Embryonic facial prominence (tissue), 1 donor: ENCODE data around the gene POSTN.

Source experiments
- DNase-seq: peaks from one replicate; pipeline ENCODE4 v3.0.0-alpha.2; 2016; ENCODE audit errors: extremely low spot score

Gene POSTN

DNA sequence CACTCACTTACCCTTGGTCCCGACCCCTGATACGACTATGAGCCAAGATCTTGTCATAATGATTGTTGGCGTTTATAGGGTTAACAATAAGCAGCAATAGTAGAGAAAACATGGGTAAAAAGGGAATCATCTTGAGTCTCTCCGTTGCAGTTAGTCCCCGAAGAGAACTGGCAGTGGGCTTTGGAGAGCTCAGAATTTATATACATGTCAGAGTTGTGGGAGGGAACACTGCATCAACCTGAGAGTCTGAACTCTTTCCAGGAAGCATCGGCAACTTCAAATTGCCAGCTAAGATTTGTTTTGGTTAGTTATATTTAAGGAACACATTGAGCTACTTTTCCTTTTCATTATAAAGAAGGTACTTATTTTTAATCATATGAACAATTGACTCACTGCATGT is at the start of gene POSTN:
Gene POSTN, minus strand, starts transcription at position 172 of the 400 bp plus-strand sequence. Its CDS starts 42 bp downstream, at position 130.
- DNase-seq, result peak; percentile 82

DNA sequence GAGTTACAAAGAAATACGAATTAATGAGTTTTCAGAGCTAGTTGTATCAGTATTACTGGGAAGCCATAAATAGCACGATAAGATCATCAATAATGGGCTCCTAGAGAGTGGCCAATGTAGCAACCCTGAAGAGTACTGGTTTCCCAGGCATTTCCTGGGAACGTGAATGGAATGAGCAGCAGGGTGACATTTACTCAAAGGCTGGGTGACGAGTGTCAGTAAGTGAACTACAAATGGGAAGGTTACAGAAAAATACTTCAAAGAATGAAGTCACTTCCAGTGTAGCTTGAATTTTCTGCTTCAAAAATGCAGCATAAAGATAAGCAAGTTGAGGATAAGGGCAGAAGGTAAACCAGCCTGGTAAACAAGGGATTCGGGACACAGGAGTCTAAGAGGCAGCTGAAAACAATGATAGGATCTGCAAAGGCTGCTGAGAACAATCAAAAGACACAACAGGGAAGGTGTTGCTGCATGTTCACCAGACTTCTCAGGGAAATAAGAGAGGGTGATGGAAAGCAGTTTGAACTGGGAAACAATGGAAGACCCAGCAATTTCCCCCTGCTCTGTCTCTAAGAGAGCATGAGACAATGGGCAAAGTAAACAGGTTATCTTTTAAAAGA is 48.6 kb upstream of the POSTN start:
- no peak for DNase-seq

GRCh38 chr13:37646531-37646930 is 48.0 kb upstream of the POSTN start:
- no peak for DNase-seq

- no peak for DNase-seq
These were observed 46.7 kb upstream of the POSTN start for GRCh38 chr13:37645181-37645740.

DNA sequence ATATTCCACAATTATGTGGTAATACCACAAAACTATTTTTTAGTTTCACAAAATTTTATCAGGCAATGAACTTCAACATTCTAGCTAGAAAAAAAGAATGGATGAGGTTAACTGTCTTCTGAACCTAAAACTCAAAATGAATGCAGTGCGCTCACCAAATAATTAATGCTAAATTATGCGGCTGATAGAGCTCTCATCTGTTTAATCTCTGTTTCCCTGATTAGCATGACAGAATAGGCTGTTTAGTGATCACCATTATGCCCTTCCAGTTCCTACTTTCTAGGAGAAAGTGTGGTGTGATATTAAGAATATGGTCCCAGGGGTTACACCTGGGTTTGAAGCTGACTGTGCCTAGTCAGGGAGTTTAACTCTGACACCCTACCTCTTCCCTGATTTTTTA is 42.8 kb upstream of the POSTN start:
- DNase-seq, result no peak

DNA sequence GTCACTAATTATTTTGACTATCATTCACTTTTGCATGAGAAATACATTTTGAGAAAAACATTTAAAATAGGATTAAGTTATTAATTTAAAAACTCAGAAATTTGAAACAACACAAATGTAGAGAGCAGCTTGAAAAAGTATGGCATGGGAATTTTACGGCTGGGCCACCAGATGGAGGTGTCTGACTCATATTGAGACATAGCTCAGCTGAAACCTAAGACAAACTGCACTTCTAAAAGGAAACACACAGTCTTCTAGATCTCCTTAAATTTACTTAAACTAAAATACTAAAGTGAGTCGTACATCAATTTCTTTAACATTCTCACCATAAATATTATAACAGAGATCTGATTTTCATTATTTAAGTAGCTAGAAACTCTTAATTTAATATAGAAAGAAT is 41.9 kb upstream of the POSTN start:
- peak; percentile 18 for DNase-seq

DNA sequence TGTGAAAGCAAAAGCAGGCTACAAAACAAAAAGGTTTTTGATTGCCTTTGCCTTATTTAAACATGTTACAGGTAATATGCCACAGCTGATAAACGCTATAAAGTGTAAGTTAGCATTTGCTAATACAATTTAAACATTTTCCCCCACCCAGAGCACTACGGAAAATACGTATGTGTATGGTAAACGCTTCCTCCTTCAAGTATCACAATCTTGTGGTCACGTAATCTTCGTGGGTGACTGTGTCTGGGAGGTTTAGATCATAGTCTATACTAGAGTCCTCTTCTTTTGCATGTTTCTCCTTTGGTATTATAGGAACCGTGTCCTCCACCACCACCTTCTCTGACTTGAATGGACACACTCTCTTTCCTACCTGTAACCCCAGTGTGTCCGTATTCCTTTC is 38.1 kb upstream of the POSTN start:
- no peak for DNase-seq

DNA sequence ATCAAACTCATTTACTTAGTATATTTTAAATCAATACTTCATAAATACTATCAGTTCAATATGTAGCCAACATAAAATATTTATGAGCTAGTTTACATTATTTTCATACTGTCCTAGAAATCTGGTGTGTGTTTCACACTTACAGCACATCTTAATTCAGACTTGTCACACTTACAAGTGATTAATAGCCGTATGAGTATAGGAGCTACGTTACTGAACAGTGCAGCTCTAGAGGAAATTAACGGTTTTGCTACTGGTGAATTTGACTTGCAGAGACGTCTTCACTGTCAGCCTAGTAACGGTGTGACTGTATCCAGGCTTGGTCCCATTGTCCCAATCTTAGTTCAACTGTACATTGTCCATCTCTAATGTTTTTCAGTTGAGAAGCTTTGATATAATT is 33.7 kb upstream of the POSTN start:
- no peak for DNase-seq

DNA sequence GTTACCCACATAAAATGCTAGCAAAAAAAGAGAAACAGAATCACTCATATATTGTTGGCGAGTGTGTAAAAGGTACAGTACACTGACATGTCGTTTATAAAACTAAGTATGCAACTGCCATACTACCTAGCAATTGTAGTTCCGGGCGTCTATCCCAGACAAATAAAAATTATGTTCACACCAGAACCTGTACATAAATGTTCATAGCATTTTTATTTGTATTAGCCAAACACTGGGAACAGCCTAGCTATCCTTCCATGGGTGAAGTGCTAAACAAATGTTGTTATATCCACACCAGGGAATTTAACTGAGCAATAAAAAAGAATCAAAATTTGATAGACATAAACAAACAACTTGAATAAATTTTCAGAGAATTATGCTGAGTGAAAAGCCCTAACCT is 28.9 kb upstream of the POSTN start:
- no peak for DNase-seq

GRCh38 chr13:37621811-37622361 is 23.3 kb upstream of the POSTN start:
- no peak for DNase-seq

DNA sequence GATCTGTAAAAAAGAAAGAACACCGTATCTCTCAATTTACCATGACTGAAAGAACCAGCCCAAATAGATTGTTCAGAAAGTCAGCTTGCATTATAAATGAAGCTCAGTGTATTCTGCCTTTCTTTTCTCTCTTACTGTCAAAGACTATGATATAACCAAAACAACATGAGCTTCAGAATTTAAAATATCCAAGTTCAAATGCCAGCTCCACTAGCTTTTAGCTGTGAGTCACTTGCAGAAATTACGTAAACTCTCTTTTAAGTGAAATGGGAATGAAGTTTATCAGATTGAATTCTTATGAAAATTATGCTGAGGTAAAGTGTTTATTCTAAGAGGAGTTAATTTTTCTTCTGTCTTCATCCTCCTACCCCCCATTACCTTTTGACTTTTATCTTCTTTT is 20.0 kb upstream of the POSTN start:
- no peak for DNase-seq

- DNase-seq, result no peak
These were observed 18.6 kb upstream of the POSTN start for GRCh38 chr13:37617173-37617572.

- no peak for DNase-seq
These were observed 17.6 kb upstream of the POSTN start for GRCh38 chr13:37616131-37616530.

DNA sequence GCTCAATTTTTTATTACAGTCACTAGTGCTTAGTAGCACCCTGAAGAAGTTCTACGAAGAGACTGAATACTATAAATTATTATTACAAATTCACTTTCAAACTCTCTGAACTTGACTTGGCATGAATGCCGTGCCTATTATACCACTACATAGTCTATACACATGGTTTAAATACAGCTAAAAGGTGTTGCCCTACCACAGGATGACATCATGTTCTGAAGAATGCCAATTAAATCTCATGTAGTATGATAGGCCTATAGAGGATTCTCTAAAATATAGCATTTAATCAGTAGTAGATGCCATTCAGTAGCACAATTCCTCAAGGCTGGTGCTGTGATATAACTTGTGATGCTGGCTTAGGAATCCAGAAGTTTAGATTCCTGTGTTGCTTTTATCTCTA is 16.7 kb upstream of the POSTN start:
- DNase-seq, result no peak

GRCh38 chr13:37613638-37614037 is 15.1 kb upstream of the POSTN start:
- no peak for DNase-seq

DNA sequence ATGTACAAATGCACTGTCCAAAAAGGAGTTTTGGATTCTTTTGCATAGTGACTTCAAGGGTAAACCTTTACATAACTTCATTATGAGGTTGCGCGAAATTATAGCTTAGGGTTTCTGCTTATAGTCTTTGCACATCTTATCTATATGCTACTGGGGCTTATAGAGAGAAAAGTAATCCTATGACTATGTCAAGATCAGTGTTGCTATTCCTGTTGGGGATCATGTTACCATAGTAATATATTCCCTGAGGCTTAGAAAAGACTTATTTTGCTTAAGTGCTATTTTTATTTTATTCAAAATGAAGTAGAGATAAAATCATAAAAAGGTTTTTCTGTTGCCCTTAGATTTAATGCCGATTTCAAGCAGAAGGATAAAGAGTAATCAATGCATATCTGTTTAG is 14.7 kb upstream of the POSTN start:
- DNase-seq, result no peak

GRCh38 chr13:37608750-37609339 is 10.3 kb upstream of the POSTN start:
- no peak for DNase-seq

DNA sequence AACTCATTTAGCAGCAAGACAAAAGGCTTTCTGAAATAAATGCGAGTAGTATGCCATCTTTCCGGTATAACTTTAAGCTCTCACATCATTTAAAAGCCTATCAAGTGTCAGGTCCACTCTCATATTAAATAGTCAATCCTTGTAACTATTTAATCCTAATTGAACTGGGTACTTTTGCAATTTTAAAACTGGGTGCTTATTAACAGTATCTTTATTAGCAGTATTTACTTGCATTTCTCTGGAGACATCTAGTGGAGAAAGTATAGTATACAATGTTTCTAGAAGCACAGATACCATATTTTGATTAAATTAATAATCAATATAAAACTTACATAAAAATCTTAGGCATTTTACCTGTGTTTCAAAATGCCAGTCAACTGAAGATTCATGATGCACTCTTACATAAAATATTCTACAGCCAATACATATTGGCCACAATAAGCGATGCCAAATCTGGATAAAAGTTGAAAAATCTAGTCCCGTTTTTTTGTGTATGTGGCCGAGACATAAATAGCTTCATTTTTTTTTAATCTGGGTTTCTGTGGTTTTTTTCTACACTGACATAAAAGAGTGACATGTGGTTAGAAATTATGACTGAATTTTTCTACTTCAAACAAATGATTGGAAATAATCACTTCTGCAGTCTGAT is 4.3 kb upstream of the POSTN start:
- DNase-seq, result peak; percentile 49

DNA sequence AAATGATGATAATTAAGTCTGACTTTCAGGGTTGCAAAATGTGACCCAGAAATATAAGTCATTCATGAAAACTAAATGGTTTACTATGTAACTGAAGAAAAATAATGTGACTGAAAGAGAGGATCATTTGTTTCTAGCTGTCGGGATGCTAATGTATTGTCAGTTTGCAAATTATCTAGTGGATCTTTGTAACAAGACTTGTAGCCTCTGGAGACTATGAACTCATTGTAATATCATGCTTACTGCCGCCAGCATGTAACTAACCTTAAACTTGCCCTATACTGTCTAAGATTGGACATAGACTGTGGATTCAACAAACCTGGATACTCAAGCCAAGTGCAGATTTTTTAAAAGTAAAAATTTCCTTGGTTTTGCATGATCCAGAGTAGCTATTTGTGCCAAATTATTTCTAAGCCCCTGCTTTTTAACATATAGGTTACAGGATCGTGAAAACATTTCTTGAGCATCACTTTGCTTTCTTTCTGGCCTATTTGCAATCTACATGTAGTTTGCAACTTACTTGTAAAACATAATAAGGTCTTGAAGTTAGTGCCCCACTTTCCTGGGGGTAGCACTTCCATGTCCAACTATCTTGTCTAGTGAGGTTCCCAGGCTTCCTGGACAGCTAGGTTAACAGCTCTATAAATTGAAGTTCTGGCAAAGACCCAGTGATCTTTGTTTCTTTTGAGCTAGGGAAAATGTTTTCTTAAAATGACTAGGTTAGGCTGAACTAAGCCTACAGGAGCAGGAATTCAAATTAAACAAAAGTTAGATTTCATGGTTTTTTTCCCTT is 3.3 kb upstream of the POSTN start:
- no peak for DNase-seq

DNA sequence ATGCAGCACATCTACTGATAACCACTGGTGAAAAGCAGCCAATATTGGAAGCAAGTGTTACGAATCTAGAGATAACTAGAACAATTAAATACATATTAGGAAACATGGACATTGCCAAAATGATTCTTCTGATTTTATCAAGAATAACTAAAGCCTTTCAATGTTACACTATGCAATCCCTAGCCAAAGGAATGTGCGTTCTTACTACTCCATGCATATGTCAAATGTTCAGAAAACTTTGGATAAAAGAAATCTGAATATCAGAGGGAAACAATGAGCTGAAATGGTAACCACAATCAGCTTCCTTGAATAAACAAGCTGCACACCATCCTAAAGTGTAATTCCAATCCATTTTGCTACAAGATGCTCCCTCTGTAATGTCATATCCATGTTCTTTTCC is 951 bp upstream of the POSTN start:
- no peak for DNase-seq

- no peak for DNase-seq
These were observed 1.0 kb downstream of the POSTN start for GRCh38 chr13:37597477-37598025.

DNA sequence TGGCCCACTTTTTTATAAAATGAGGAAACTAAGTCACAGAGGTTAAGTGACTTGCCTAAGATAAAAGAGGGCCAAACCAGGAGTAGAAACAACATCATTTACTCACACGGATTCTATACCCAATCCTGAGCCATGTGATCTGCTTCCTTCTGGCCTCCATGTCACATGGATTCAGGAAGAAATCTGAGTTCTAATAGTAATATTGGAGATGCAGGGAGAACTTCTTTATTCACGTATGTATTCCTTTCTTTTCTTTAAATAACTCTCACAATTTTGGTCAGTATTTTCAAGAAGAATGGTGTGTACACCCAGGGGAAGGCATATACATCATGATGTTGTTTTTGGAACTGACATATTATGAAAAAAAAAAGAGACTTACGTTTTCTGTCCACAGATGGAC is 1.8 kb downstream of the POSTN start:
- DNase-seq, result no peak
